ENCODE measurements around the gene RAMP3.

The RAMP3 gene

GRCh38 chr7:45184326-45185027 is 26.9 kb downstream of the RAMP3 start:
- H3K4me3 ChIP-seq (ENCODE audit: low read length): no peak overlapping the region
- no peak for TF ChIP-seq ZNF274 (IDR thresholded peaks at IDR 0.05; ENCODE audit: low read depth, low read length)

DNA sequence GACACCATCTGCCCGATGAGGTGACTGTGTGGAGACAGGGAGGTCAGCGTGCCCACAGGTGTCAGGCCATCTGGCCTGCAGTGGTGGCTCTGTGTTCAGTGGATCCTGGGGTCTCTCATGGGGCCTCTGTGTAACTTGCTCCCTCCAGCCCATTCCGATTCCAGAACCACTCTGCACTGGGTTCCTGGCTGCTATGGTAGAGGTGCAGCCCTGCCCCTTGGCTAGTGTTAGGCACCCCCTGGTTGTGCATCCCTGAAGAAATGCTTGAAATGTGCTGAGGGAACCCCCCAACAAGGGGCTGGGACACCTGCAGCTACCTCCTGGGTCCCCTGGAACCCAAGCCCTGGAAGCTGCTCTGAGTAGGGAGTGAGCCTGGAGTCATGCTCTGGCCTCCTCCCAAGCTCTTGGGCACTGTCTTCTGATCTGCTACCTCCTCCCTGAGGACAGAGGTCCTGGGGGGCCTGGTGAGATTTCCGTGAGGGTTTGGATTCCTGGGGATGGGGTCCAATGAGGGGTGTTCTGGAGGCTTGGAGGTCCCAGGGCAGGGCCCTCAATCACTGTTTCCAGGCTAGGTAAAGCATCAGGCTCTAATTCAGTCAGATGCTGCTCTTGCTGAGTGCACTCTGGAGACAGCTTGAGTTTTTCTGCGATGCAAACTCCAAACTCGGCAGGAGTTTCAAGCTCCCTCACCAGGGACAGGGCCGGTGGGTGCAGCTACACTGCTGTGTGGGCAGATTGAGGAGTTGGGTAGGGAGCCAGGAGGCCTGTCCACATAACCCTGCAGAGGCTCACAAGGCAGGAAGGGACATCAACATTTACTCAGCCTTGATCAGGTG is 27.7 kb downstream of the RAMP3 start:
- H3K4me3 ChIP-seq (ENCODE audit: low read length): no peak overlapping the region
- no peak for TF ChIP-seq ZNF274 (IDR thresholded peaks at IDR 0.05; ENCODE audit: low read depth, low read length)

GRCh38 chr7:45185864-45186250 is 28.3 kb downstream of the RAMP3 start:
- TF ChIP-seq ZNF274 (IDR thresholded peaks at IDR 0.05; ENCODE audit: low read depth, low read length): no peak
- no peak overlapping the region for H3K4me3 ChIP-seq (ENCODE audit: low read length)

DNA sequence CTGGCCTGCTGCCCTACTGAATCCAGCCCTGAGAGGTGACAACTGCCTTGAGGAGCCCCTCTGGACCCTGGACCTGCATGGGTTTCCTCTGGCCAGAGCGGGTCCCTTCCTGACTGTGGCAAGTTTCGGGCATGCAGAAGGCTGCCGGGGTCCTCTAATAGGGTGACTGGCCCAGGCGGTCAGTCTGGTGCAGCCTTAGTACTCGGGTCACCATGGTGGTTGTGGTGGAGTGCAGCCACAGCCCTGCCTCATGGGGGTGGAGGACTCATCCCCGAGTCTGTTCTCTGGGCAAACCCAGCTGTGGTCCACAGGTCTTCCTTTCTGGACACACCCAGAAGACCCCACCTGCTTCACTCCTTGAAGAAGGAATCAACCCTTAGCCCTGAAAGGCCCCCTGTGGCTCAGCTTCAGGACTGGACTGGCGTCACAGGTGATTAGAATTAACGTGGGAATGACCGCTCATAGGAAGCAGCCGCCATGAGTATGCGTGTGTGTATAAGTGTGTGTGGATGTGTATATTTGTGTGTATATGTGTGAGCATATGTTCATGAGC is 28.7 kb downstream of the RAMP3 start:
- no peak for TF ChIP-seq ZNF274 (IDR thresholded peaks at IDR 0.05; ENCODE audit: low read depth, low read length)
- H3K4me3 ChIP-seq (ENCODE audit: low read length): no peak overlapping the region

DNA sequence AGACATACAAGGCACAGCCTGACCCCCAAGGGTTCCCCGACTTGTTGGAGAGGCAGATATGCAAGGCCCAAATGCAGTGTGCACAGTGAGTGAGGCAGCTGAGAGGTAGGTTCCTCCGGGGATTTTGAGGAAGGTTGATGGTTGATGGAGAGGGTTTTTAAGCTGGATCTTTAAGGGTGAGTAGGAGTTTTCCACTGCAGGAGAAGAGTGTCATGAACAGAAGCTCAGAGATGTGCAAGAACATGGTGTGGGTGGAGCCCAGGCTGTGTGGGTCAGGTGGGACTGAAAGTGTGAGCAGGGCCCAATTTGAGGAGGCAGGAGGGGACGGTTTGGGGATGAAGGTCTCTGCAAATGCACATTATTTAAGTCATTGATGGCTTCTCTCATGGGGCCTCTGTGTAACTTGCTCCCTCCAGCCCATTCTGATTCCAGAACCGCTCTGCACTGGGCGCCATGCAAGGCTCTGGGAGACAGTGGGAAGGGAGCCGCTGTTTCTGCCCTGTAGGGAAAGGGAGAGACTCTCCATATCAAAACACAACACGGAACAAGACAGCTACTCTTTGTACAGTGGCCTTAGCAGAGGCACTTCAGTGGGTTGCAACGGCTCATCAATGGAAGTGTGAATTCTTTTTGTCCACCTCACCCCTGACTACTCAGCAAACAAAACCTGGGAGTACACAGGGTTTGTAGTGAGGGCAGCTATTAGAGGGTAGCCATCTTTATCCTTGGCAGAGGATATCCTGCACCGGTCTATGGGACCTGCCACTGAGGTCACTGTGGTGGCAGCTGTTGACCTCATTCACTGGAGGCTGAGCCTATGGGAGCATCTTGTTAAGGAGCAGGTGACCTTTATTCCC is 29.7 kb downstream of the RAMP3 start:
- no peak for TF ChIP-seq ZNF274 (IDR thresholded peaks at IDR 0.05; ENCODE audit: low read depth, low read length)
- H3K4me3 ChIP-seq (ENCODE audit: low read length): no peak overlapping the region

DNA sequence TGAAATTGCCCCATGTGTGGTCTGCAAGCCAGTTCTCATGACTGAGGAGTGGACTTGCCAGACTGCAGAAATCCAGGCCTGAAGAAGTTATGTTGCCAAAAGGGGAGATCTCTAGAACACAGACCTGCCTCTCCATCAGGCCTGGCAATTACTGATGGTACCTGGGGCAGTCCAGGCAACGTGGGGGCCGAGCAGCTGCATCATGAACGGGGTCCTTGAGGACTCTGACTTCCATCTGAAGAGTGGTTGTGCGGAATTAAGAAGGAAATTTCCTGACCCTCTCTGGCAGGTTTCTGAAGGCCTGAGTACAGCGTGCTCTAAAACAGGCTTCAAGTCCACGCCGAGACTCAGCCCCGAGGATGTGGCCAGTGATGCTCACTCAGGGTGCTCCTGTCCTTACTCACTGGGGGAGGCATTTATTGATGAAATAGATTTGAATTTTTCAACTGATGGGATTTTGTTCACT is 30.4 kb downstream of the RAMP3 start:
- no peak for TF ChIP-seq ZNF274 (IDR thresholded peaks at IDR 0.05; ENCODE audit: low read depth, low read length)
- no peak overlapping the region for H3K4me3 ChIP-seq (ENCODE audit: low read length)

GRCh38 chr7:45188736-45189135 is 31.1 kb downstream of the RAMP3 start:
- no peak for TF ChIP-seq ZNF274 (IDR thresholded peaks at IDR 0.05; ENCODE audit: low read depth, low read length)
- H3K4me3 ChIP-seq (ENCODE audit: low read length): no peak overlapping the region

DNA sequence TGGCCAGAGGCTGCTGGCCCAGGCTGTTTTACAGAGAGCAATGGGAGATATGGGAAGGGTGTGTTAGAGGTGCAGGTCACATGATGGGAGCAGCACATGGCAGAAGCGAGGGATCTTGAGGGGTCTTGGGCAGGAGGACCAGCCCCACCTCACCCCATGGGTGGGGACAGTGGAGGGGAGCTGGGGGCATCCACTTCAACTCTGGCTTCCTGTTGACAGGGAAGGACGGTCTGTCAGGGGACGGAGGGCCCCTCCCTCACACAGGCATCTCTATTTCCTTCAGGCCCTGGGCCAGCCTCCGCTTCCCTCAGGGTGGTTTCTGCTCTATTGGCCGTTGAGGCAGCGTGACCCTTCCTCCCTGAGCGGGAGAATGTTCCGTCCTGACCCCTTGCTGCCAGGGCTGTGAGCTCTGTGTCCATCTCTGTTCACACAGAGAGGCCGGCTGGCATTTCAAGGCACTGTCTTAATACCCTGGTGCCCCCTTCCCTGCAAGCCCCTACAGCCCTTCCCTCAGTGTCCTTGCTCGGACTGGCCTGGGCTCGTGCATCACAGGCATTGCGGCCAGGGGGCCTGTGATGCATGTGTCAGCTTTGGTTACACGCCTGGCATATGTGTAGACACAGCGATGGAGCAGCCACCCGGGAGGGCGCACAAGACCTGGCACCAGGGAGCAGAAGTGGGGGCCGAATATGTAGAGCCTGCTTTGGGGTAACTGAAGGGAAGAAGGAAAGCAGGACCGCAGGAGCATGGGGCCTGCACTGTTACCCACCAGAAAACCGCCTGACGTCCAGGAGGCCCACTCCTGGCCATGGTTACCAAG is 31.8 kb downstream of the RAMP3 start:
- TF ChIP-seq ZNF274 (IDR thresholded peaks at IDR 0.05; ENCODE audit: low read depth, low read length): no peak
- H3K4me3 ChIP-seq (ENCODE audit: low read length): no peak overlapping the region

- no peak overlapping the region for H3K4me3 ChIP-seq (ENCODE audit: low read length)
- TF ChIP-seq ZNF274 (IDR thresholded peaks at IDR 0.05; ENCODE audit: low read depth, low read length): no peak
Measured at GRCh38 chr7:45190406-45191165, 33.0 kb downstream of the RAMP3 start.

DNA sequence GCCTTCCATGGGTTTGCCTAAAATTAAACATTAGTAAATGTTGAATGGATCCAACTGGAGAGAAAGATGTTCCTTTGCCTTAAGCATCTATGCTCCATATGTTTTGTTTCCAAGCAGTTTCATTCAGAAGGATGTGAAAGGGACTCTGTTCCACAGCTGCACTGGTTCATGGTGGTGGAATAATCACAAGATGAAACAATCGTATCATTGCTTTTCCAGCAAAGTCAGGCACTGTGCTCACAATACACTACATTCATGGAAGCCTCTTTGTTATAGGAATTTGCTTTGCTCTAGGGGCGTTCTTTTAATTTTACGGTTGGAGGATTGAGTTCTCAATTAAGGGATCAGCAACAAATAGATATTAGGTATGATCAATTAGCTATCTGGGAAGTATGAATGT is 33.8 kb downstream of the RAMP3 start:
- no peak for TF ChIP-seq ZNF274 (IDR thresholded peaks at IDR 0.05; ENCODE audit: low read depth, low read length)
- H3K4me3 ChIP-seq (ENCODE audit: low read length): no peak overlapping the region

DNA sequence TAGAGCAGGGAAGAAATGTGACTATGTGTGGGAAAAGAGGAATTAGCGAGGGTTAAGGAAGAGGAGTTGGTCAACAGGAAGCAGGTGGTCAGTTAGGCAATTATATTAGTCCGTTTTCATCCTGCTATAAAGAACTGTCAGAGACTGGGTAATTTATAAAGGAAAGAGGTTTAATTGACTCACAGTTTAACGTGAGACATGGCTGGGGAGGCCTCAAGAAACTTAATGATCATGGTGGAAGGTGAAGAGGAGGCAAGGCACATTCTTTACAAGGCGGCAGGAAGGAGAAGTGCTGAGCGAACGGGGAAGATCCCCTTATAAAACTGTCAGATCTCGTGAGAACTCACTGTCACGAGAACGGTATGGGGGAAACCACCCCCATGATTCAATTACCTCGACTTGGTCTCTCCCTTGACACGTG is 35.0 kb downstream of the RAMP3 start:
- no peak for TF ChIP-seq ZNF274 (IDR thresholded peaks at IDR 0.05; ENCODE audit: low read depth, low read length)

GRCh38 chr7:45193828-45194227 is 36.2 kb downstream of the RAMP3 start:
- TF ChIP-seq ZNF274 (IDR thresholded peaks at IDR 0.05; ENCODE audit: low read depth, low read length): no peak
- no peak overlapping the region for H3K4me3 ChIP-seq (ENCODE audit: low read length)

More for the DNA sequence above, 35.0 kb downstream of the RAMP3 start:
- H3K4me3 ChIP-seq (ENCODE audit: low read length): no peak overlapping the region

Data from GM08714 (cell line).